ENCODE measurements around the gene ZFPM1.

ZFPM1 gene

DNA sequence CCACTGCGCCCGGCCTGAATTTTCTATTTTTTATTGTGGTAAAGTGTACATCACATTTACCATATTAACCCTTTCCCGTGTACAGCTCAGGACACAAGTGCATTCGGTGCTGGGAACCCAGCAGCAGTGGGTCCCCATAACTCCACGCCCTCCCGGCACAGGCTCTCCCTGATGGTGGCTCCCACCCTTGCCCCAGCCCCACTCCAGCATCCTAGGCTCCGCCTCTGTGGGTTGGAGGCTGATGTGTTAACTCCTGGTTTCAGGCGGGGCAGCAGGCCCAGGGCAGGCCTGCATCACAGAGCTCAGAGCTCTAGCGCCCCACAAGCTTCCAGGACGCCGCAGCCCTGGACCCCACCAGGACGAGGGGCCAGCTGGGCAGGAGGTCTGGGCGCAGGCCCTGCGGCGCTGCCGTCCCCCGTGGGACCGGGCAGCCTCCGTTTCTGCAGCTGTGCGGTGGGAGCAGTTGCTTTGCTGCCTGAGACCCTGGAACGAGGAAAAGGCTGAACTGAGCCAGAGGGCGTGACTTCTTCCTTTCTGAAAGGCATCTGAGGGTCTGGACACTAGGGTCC is 19.6 kb downstream of the ZFPM1 start:
- H3K36me3 ChIP-seq (ENCODE audit: insufficient read depth, low read length) = no peaks in the 10 kb centered on the region
- no peak overlapping the region for H3K4me2 ChIP-seq (ENCODE audit: low read length)
- no peaks in the 10 kb centered on the region for H3K27me3 ChIP-seq (ENCODE audit: control insufficient read depth, insufficient read depth, low read length)
- no peaks in the 10 kb centered on the region for H3K4me1 ChIP-seq (ENCODE audit: control insufficient read depth, insufficient read depth, low read length)
- no peaks in the 10 kb centered on the region for H3K9me3 ChIP-seq (replicated peaks; ENCODE audit: low read length)
- H3K9ac ChIP-seq (ENCODE audit: low read depth, low read length) = no peak overlapping the region
- H3K4me3 ChIP-seq (ENCODE audit: low read length) = no peak overlapping the region

DNA sequence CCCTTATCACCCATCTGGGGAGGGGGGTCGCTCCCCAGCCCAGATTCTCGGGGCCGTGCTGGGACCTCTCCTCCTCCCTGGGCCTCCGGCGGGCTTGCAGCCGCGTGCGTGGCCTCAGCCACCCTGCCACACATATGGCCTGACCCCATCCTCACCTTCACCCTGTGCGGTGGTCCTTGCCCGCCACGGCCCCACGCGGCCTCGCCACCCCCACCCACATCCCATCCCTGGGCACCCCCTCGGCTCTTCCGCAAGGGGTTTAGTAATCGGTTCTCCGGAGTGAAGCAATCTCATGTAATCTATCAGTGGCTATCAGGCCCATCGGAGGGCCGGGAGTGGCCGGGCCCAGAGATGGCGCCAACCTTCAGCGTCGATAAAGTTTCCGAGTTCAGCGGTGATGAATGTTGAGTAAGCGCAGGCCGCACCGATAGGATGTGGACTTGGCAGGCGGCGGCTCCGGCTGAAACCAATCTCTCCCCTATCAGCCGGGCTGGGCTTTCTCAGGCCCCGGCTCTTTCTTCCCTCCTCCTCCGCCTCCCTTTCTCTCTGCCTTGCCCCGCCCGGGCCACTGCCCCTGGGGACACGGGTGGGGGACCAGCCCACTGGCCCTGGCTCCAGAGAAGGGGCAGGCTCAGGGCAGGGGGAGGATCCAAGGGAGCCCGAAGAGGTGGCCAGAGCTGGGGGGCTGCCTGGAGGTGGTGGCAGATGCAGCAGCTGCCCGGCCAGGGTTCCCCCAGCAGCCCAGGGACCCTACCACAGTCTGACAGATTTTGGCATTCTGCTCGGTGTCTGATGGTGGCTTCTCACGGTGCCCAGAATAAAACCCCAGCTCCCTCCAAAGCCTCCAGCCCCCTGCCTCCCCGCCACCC is 20.8 kb downstream of the ZFPM1 start:
- Histone ChIP-seq H3K4me1 (ENCODE audit: control insufficient read depth, insufficient read depth, low read length) (no peaks in the 10 kb centered on the region), H3K36me3 (ENCODE audit: insufficient read depth, low read length) (no peaks in the 10 kb centered on the region), H3K27me3 (ENCODE audit: control insufficient read depth, insufficient read depth, low read length) (peaks cover 2% of the 10 kb centered on the region), H3K4me3 (ENCODE audit: low read length) (no peak overlapping the region), H3K4me2 (ENCODE audit: low read length) (no peak overlapping the region), H3K9me3 (replicated peaks; ENCODE audit: low read length) (no peaks in the 10 kb centered on the region), H3K9ac (ENCODE audit: low read depth, low read length) (no peak overlapping the region)

DNA sequence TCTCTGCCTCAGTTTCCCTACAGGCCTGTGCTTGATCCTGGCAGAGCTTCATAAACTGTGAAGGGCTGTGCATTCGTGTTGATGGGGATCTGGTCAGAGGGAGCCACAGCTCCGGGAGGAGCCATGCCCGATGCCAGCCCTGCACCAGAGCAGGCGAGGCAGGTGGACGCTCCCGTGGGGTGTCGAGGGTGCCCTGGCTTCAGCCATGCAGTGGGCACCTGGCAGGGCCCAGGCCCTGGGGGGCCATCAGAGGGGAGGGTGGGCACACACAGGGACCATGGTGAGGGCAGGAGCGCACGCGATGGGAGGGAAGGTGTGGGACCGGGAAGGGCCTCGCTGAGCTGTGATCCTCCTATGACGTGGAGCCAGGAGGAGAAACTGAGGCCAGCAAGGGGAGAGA is 22.0 kb downstream of the ZFPM1 start:
- Histone ChIP-seq H3K4me3 (ENCODE audit: low read length) (no peak overlapping the region), H3K9me3 (replicated peaks; ENCODE audit: low read length) (no peaks in the 10 kb centered on the region), H3K9ac (ENCODE audit: low read depth, low read length) (no peak overlapping the region), H3K27me3 (ENCODE audit: control insufficient read depth, insufficient read depth, low read length) (peaks cover 2% of the 10 kb centered on the region), H3K36me3 (ENCODE audit: insufficient read depth, low read length) (no peaks in the 10 kb centered on the region), H3K4me2 (ENCODE audit: low read length) (no peak overlapping the region), H3K4me1 (ENCODE audit: control insufficient read depth, insufficient read depth, low read length) (no peaks in the 10 kb centered on the region)

DNA sequence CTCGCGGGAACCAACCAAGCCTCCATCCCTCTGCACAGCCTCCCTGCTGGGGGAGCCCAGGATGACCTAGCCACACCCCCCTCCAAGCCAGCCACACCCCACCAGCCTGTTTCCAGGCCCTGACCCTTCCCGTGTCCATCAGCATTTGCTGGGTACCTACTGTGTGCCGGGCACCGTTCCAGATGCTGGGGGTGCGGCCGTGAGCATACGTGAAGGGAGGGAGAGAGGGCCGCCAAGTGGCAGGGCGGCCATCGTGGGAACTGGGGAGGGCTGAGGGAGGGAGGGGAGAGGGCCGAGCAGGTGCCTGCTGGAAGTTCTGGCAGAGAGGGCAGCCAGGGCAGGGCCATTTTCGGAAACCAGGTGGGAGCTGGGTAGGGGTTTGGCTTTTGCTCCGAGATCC is 23.1 kb downstream of the ZFPM1 start:
- Histone ChIP-seq H3K4me3 (ENCODE audit: low read length) (no peak overlapping the region), H3K27me3 (ENCODE audit: control insufficient read depth, insufficient read depth, low read length) (peaks cover 2% of the 10 kb centered on the region), H3K4me2 (ENCODE audit: low read length) (no peak overlapping the region), H3K36me3 (ENCODE audit: insufficient read depth, low read length) (no peaks in the 10 kb centered on the region), H3K9ac (ENCODE audit: low read depth, low read length) (no peak overlapping the region), H3K4me1 (ENCODE audit: control insufficient read depth, insufficient read depth, low read length) (no peaks in the 10 kb centered on the region), H3K9me3 (replicated peaks; ENCODE audit: low read length) (no peaks in the 10 kb centered on the region)

DNA sequence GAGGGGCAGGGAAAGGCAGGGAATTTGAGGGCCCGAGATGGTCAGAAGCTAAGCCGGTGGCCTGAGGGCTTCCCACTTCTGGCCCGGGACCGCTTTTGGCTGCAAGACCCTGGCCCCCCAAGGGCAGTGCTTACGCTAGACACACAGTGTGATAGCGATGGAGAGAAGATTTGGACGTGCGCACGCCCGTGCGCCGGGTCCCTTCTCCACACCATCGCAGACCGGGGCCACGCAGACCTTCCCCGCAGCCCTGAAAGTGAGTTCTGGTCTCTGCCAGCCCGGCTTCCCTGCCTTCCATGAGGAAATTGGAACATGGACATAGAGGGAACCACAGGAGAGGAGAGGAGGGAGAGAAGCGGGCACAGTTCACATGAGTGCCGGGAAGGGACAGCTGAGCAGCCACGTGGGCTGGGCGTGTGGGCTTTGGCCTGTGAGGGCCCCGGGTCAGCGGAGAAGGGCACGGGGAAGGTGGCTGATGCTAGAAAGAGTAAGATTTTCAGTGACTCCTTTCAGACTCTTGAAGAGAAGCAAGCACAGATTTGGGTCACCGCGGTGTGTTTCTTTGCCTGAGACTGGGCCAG is 23.8 kb downstream of the ZFPM1 start:
- H3K36me3 ChIP-seq (ENCODE audit: insufficient read depth, low read length) = no peaks in the 10 kb centered on the region
- H3K4me3 ChIP-seq (ENCODE audit: low read length) = no peak overlapping the region
- no peak overlapping the region for H3K4me2 ChIP-seq (ENCODE audit: low read length)
- no peaks in the 10 kb centered on the region for H3K4me1 ChIP-seq (ENCODE audit: control insufficient read depth, insufficient read depth, low read length)
- no peak overlapping the region for H3K9ac ChIP-seq (ENCODE audit: low read depth, low read length)
- H3K9me3 ChIP-seq (replicated peaks; ENCODE audit: low read length) = no peaks in the 10 kb centered on the region
- H3K27me3 ChIP-seq (ENCODE audit: control insufficient read depth, insufficient read depth, low read length) = peaks cover 2% of the 10 kb centered on the region

DNA sequence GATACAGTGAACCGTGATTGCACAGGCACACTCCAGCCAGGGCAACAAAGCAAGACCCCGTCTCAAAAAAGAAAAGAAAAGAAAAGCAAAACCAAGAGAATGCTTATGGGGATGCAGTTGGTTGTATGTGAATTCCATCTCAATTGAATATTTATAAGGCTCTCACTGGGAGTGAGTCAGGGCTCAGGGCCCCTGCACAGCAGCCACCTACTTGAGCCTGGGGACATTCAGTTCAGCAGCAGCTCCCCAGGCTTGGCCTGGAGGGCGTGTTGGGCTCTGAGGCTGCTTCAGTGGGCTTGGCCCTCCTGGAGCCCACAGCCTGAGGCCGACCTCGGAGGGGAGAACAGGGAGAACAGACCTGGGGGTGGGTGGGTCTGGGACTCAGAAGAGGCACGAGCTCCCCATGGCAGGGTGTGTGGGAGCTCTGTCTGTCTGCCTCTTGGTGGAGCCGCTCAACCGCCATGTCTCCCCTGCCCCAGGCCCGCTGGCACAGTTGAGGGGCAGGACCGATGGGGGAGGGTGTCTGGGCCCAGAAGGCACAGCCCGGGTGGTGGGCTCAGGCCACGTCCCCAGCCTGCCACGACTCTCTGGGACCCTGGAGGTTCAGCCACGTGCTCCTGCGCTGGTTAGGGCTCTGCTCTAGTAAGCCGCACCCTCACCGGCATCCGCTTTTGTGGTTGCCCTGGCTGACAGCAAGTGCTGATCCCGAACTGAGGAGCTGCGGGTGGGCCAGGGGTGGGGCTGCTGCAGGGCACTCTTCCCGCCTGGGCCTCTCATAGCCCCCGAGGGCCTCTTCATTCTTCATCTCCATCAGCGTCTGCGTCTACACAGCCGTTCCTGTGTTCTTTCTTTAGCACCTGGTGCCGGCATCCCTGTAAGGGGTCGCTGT is 24.8 kb downstream of the ZFPM1 start:
- Histone ChIP-seq H3K27me3 (ENCODE audit: control insufficient read depth, insufficient read depth, low read length) (peaks cover 2% of the 10 kb centered on the region), H3K36me3 (ENCODE audit: insufficient read depth, low read length) (no peaks in the 10 kb centered on the region), H3K4me2 (ENCODE audit: low read length) (no peak overlapping the region), H3K9ac (ENCODE audit: low read depth, low read length) (no peak overlapping the region), H3K4me1 (ENCODE audit: control insufficient read depth, insufficient read depth, low read length) (no peaks in the 10 kb centered on the region), H3K9me3 (replicated peaks; ENCODE audit: low read length) (no peaks in the 10 kb centered on the region), H3K4me3 (ENCODE audit: low read length) (no peak overlapping the region)

DNA sequence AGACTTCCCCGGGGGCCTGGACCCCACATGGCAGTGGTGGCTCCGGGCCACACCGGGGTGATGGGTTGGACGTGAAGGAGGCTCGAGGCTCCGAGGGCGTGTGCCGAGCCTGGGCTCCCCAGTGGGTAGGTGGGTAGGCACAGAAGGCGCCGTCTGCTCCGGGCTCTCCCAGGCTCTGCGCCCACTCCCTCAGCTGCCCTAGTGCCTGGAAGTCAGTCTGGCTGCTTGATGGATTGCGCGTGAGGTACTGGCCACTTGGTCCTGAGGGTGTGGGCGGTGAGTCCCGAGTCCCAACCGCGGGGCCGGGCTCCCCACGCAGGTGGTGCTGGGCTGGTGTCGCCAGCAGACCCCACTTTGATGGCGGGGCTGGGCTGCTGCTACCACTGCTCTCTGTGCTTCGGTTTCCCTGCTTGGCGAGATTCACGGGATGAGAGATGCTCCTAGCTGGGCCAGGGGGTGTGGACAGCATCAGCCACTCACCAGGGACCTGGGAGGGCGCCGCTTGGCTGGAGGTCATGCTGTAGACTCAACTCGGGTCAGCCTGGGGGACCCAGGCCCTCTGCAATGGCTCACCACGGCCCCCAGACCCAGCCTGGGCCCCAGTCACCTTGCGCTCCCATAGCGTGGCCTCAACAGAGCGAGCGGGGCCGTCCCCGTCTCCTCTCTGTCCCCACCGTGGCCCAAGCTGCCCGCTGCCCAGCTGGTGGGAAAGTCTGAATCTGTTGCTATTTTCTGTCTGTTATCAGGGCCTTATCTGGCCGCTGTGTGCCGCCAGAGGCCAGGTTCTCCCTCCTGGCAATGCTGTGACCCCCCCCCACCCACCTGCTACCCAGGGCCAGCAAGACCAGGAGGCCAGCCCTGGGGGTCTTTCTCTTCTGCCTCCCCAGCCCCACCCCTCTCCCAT is 26.1 kb downstream of the ZFPM1 start:
- no peak overlapping the region for H3K4me3 ChIP-seq (ENCODE audit: low read length)
- H3K36me3 ChIP-seq (ENCODE audit: insufficient read depth, low read length) = no peaks in the 10 kb centered on the region
- H3K4me2 ChIP-seq (ENCODE audit: low read length) = no peak overlapping the region
- no peaks in the 10 kb centered on the region for H3K9me3 ChIP-seq (replicated peaks; ENCODE audit: low read length)
- H3K27me3 ChIP-seq (ENCODE audit: control insufficient read depth, insufficient read depth, low read length) = peaks cover 5% of the 10 kb centered on the region
- no peaks in the 10 kb centered on the region for H3K4me1 ChIP-seq (ENCODE audit: control insufficient read depth, insufficient read depth, low read length)
- H3K9ac ChIP-seq (ENCODE audit: low read depth, low read length) = no peak overlapping the region

DNA sequence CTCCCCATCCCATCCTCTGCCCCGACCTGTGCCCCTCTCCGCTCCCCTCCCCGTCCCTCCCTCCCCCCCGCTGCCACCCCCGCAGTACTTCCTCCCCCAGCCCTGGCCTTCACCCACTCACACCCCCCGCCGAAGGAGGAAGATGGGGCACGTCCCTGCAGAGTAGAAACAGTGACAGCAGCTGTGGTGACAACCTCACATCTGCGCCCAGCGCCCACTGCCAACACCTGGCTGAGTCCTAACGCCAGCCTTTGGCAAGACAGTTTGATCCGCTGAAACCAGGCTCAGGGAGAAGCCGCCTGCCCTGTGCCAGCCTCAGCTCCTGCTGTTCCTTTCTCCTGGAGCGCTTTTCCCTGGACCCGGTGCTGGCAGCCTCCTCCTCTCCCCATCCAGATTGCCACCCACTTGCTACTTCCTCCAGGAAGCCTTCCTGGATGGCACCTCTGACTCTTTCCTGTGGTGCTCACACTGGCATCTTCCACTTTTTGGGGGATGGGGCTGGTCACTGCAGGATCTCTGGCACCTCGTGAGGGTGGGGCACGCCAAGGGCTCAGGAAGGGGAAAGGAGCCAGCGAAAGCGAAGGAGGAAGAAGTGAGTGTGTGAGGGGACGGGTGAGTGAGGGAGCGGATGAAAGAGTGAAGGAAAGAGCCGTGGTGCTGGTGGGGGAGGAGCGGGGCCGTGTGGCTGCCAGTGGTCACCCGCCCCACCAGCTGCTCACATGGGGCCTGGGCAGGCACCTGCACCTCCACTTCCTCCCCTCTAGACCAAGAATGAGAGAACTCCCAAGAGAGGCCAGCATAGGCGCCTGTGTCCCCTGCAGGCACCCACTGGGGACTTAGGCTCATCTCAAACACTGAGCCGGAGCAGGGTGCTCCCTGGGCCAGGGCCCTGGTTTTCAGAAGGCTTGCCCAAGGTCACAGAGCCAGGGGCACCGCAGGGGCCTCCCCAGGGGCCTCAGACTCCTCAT is 27.0 kb downstream of the ZFPM1 start:
- Histone ChIP-seq H3K4me2 (ENCODE audit: low read length) (no peak overlapping the region), H3K9ac (ENCODE audit: low read depth, low read length) (no peak overlapping the region), H3K4me1 (ENCODE audit: control insufficient read depth, insufficient read depth, low read length) (no peaks in the 10 kb centered on the region), H3K36me3 (ENCODE audit: insufficient read depth, low read length) (no peaks in the 10 kb centered on the region), H3K27me3 (ENCODE audit: control insufficient read depth, insufficient read depth, low read length) (peaks cover 5% of the 10 kb centered on the region), H3K4me3 (ENCODE audit: low read length) (no peak overlapping the region), H3K9me3 (replicated peaks; ENCODE audit: low read length) (no peaks in the 10 kb centered on the region)

DNA sequence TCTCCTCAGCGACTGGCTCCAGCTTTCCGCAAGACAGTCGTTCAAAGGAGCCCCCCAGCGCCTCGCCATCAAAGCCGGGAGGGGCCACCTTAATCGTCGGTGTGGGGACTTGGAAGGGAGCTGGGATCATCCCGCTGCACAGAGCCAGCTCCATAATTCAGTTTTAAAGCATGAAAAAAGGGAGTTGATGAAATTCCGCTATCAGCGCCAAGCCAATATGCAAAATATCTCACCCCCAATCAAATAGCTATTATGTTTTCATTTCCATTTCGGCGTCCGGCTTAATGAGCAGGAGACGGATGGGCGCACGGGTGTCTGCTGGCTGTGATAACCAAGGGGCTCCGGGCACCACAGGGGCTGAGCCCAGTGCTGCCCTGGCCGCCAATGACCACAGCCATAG is 27.7 kb downstream of the ZFPM1 start:
- peaks cover 5% of the 10 kb centered on the region for H3K27me3 ChIP-seq (ENCODE audit: control insufficient read depth, insufficient read depth, low read length)
- no peaks in the 10 kb centered on the region for H3K9me3 ChIP-seq (replicated peaks; ENCODE audit: low read length)
- H3K4me3 ChIP-seq (ENCODE audit: low read length) = no peak overlapping the region
- no peaks in the 10 kb centered on the region for H3K36me3 ChIP-seq (ENCODE audit: insufficient read depth, low read length)
- H3K4me2 ChIP-seq (ENCODE audit: low read length) = no peak overlapping the region
- H3K4me1 ChIP-seq (ENCODE audit: control insufficient read depth, insufficient read depth, low read length) = no peaks in the 10 kb centered on the region
- no peak overlapping the region for H3K9ac ChIP-seq (ENCODE audit: low read depth, low read length)

DNA sequence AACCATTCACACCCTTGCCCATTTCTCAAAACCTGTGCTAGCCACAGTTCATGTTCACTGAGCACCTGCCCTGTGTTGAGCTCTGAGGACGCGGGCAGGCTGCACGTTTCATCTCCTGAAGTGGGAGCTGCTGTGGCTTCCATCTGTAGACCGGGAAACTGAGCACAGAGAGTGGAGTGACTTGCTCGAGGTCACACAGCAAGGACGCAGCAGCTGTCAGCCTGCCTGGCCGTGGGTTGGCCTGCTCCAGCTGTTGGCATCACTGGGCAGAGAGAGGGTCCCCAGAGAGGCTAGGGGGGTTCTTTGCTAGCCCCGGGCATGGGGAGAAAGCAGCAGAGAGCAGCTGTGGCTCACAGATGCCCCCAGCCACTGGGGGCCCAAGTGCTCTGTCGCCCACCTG is 28.8 kb downstream of the ZFPM1 start:
- Histone ChIP-seq H3K4me3 (ENCODE audit: low read length) (no peak overlapping the region), H3K4me2 (ENCODE audit: low read length) (no peak overlapping the region), H3K27me3 (ENCODE audit: control insufficient read depth, insufficient read depth, low read length) (peaks cover 5% of the 10 kb centered on the region), H3K4me1 (ENCODE audit: control insufficient read depth, insufficient read depth, low read length) (no peaks in the 10 kb centered on the region), H3K9ac (ENCODE audit: low read depth, low read length) (no peak overlapping the region), H3K36me3 (ENCODE audit: insufficient read depth, low read length) (no peaks in the 10 kb centered on the region), H3K9me3 (replicated peaks; ENCODE audit: low read length) (no peaks in the 10 kb centered on the region)

Measured in skeletal muscle satellite cell (primary cell).